ENCODE measurements around the gene DLG2.
"Not testable (repeated sequence)": the region's sequence is repeated elsewhere in the genome, so short reads cannot be mapped to it uniquely, and the experiment has no call there.

Gene DLG2

DNA sequence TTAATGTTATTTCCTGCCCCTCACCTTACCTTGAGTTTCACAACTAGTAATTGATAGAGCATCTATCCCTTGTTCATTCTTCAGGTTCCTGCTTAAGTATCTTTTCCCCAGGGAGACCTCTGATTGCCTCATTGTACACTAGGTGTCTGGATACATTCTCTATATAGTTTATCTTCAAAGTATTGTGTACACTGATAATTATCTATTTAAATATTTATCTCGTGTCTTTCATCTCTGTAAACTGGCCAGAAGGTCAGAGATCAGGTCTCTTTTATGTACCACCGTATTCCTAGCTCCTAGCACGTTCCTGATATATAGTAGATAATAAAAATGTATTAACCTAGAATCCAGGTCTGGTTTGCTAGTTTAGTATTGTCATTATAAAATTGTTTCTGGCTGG lies 7.6 kb upstream of the DLG2 start:
- DNase-seq = no peak

DNA sequence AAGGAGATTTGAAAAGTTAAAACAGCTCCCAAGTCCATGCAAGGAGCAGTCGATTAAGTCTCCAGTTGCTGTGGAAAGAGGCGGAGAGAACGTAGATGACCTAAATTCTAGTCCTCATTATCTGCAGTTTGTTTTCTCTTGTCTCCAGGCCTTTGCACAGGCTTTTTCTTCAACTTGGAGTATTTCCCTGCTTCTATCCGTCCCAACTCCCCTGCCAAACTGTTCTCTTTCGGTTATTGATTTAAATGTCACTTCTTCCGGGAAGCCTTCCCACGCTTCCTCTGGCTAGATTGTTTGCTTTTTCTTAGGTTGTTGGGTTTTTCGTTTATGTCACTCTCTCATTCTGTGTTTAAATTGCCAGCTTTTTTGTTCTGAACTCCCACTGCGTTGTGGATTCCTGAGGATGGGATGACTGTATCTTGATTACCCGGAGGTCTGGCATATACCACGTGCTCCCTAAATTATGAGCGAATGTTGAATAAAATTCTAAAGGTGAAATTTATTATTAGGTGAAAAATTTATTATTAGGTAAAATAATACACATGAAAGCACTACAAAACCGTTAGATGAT lies 1.7 kb upstream of the DLG2 start:
- no peak for DNase-seq

DNA sequence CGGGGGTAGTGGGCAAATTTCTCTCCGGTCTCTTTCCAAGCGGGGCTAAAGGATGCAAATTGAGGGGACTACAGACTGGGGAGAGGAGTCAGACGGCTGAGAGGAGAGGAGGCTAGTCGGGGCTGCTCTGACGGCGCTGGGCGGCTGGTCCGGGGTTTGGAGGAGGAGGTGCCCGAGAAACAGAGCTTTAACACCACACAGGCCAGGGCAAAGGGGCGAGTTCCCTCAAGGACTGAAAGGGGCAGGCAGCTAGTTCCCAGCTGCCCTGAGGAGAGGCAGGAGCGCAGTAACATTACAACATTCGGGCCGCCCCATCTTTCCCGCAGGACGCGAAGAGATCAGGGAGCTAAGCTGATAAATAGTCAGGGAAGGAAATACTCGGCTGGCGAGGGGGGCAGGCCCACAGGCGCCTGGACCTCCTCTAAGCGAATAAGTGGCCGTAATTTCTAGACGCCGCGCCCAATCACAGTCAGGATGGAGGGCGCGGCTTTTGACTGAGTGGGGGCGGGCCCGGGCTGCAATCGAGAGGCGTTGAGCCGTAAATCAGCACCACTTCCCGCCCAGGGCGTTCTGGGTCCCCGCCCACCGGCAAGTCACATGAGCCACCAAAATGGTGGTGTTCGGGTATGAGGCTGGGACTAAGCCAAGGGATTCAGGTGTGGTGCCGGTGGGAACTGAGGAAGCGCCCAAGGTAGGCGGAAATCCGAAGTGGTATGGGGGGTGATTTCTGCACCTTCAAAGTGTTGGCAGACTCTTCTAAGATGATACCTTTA lies 1.0 kb upstream of the DLG2 start, which contains the start of gene TMEM126B:
Gene TMEM126B, plus strand, starts transcription at position 596 of the 773 bp plus-strand sequence. Its CDS starts 15 bp downstream, at position 611.
- DNase-seq = peak; percentile 99

DNA sequence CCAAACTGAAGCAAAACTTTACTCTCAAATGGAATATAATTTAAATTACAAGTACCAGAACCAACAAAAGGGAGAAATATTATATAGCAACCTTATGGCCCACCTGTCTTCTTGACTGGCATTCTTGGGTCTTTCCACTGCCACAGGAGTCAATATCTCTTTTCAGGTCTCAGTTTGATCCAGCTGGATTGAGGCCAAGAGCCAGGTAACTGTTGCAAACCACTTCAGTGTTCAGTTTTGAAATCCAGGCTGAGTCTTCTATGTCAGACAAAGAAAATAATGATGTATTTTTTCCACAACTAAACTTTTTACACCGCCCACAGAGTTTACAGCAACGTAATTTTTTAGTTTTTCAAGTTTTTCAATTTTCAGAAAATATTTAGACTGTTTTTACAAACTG lies 648 bp downstream of the DLG2 start:
- no peak for DNase-seq

DNA sequence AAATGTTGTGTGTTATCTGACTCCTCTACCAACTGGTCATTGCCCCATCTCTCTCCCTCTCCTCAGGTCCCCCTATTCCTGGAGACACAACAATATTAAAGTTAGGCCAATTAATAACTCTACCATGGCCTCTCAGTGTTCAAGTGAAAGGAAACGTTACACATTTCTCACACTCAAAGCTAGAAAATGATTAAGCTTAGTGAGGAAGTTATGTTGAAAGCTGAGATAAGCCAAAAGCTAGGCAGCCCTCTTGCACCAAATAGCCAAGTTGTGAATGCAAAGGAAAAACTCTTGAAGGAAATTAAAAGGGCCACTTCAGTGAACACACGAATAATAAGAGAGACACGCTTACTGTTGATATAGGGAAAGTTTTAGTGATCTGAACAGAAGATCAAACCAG lies 6.9 kb downstream of the DLG2 start:
- DNase-seq = no peak

DNA sequence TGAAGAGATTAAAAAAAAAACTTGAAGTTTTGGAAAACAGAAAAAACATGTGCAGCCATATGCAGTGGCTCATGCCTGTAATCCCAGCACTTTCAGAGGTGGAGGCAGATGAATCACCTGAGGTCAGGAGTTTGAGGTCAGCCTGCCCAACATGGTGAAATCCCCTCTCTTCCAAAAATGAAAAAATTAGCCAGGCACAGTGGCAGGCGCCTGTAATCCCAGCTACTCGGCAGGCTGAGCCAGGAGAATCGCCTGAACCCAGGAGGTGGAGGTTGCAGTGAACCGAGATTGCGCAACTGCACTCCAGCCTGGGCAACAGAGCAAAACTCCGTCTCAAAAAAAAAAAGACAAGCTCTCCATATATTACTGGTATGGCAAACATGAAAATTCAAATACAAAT lies 7.6 kb downstream of the DLG2 start:
- DNase-seq = no peak

DNA sequence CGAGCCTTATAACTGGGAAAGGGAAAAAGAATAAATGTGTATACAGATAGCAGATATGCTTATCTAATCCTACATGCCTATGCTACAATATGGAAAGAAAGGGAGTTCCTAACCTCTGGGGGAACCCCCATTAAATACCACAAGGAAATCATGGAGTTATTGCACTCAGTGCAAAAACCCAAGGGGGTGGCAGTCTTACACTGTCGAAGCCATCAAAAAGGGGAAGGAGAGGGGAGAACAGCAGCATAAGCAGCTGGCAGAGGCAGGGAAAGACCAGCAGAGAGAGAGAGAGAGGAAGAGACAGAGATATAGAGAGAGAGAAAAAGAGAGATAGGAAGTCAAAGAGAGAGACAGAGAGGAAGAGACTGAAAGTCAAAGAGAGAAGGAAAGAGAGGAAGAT lies 15.5 kb downstream of the DLG2 start:
- DNase-seq = not testable (repeated sequence)

DNA sequence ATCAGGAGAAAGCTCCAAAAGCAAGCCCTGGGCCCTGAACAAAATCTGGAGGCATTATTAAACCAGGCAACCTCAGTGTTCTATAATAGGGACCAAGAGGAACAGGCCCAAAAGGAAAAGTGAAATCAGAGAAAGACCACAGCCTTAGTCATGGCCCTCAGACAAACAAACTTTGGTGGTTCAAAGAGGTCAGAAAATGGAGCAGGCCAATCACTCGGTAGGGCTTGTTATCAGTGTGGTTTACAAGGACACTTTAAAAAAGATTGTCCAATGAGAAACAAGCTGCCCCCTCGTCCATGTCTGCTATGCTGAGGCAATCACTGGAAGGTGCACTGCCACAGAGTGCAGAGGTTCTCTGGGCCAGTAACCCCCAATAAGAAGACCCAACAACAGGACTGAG lies 17.9 kb downstream of the DLG2 start:
- not testable (repeated sequence) for DNase-seq

DNA sequence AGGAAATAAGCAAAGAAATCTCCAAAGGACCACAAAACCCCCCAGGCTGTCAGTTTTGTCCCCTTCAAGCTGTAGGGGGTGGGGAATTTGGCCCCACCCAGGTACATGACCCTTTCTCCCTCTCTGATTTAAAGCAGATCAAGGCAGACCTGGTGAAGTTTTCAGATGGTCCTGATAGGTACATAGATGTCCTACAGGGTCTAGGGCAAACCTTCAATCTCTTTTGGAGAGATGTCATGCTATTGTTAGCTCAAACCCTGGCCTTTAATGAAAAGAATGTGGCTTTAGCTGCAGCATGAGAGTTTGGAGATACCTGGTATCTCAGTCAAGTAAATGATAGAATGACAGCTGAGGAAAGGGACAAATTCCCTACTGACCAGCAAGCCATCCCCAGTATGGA lies 18.5 kb downstream of the DLG2 start:
- not testable (repeated sequence) for DNase-seq

DNA sequence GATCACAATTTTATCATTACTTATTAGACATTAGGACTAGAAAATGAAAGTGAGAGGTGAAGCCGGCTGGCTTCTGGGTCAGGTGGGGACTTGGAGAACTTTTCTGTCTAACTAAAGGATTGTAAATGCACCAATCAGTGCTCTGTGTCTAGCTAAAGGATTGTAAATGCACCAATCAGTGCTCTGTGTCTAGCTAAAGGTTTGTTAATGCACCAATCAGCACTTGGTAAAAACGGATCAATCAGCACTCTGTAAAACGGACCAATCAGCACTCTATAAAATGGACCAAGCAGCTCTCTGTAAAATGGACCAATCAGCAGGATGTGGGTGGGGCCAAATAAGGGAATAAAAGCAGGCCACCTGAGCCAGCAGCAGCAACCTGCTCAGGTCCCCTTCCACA lies 20.9 kb downstream of the DLG2 start:
- DNase-seq = not testable (repeated sequence)

DNA sequence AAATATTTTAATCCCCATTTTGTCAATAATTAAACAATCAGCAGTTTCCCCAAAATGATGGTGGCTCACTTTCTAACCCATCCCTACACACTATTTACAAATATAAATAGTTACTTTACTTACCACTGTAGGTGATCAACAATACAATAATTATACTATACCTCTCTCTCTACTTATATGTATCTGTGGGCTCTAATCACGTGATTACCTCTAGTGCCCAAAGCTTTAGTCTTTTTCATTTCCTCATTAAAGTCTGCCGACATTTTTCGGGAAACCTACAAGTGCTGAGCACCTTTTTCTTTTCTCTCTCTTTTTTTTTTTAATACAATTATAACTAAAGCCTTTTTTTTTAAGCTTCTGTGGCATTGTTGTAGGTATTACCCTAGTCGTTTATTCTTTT lies 23.9 kb downstream of the DLG2 start:
- DNase-seq = no peak

DNA sequence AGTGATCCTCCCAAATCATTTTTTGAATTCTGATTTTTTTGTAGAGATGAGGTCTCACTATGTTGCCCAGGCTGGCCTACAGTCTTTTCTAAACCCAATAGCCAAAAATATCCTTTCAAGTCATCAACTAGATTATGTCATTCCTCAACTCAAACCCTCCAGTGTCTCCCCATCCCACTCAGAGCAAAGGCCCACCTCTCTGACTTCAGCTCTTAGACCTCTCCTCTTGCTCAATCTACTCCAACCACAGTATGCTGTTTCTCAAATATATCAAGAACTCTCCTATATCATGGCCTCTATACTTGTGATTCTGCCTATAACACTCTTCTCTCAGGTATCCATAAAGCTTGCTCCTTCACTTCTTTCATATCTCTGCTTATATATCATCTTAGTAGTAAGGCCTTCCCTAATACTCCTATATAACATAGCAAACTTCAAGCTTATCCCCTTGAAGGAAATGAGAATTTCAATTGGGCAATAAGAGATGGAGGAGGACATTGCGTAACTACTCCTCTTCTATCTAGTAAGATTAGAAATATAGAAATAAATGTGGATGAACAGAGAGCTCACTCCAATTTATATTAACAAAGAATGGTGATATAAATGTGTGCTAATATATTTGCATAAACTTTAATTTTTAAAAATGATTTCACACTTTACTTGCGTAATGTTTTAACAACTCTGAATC lies 24.5 kb downstream of the DLG2 start:
- peak; percentile 39 for DNase-seq

DNA sequence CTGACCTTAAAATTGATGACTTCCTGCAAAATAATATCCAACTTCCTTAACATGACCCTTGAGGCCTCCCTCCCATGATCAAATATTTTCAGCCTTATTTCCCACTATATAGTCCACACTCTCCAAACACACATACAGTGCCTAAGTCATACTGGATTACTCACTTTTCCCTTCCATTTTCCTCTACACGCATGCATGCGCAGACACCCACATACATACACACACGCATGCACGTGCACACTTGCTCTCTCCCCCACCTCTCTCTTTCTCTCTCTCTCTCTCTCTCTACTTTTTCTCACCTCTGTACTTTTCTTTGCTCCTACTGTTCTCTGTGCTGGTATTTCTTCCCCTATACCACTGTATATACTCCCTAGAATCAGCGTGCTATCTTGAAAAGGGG lies 28.1 kb downstream of the DLG2 start:
- DNase-seq = no peak

DNA sequence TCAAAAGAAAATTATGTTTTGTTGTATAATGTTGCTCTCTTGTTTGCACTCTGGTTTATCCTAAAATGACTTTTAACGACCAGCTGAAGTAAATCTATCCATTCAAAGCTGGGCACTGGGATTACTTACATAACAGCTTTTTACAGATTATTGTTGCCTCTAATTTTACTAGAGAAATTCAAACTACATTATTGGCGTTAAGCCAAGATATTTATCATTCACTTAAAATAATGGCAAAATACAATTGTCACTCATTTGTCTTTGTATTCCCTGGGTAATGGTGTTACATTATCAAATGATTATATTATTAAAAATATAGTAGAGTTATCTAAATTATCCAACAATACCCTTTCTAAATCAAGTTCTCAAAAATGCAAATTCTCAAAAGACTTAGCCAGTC lies 30.3 kb downstream of the DLG2 start:
- no peak for DNase-seq

DNA sequence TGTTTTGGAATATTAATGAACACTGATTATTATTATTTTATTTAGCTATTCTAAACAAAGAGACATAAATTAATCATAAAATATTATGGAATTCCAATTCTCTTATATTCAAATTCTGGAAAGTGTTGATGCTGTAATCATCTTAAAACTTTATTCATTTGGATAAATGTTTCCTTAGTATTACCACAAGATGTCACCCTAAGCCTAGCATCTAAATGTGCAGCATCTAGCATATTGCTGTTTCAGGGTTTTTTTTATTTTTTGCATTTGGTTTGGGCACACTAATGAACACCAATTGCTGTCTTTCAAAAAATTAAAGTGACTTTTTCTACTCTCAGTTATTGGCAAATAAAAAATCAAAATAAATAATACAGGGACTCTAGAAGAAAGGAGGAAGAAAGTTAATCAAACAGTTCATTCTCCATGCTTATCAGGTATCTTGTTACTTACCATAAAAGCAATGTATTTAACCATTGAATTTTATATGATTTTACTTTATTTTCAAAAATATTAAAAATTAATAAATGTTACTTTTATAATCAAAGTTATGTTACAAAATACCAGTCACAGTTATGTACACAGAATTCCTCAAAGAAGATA lies 31.8 kb downstream of the DLG2 start:
- peak; percentile 81 for DNase-seq

DNA sequence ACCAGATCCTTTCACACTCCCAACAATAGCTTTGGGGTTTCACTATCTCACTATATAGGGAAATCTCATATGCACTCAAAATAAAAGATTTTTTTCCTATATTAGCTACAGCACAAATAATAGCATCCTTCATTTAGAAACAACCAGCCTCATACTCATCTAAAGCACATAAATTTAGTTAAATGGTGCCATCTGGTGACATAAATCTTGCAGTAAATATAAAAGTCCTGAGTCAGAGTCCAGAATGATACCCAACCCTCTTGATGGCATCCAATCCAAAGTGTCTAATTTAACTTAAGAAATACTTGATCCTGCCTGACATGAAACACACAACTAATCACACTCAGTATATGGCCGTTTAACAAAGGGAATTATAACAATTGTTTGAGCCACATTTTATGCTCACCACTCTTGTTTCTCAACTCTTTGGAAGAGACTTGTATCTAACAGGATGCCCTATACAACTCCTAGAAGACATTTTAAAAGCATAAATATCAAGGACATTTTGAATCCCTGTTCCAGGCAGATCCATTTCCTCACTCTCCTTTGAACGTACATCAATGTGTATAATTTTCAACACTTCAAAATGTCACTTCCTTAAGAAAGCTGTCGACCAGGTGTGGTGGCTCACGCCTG lies 36.2 kb downstream of the DLG2 start:
- peak; percentile 52 for DNase-seq

DNA sequence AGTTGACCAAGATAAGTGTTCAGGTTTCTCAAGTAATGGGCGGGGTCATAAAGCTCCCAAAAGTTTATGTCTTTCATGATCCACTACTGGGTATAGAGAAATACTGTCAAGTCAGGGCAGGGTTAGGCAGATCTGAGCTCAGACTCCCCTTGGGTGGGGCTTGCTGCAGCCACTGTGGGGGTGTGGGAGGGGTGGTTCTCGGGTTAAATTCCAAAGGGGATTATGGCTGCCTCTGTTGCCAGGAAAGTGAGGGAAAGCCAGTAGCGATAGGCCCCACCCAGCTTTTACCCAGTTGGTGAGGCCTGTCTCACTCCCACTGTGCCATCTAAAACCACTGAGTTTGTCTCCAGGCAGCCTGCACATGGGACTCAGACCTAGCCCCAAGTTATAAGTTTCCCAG lies 37.8 kb downstream of the DLG2 start:
- no peak for DNase-seq

DNA sequence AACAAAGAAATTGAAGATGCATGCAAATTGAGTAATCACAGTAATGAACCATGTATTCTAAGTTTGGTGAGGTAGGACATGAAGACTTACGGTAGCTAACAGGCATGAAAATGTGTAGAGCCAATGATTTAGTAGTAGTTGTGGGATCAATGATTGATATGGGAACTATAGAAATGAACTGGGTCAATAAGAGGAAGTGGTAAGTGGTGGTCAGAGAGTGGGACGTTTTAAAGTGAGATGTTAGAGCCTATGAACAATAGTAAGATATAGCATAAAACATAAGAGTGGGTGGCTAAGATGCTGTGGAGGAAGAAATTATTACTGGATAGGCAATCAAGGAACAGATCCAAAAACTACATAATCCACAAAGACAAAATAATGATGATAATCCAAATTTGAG lies 45.0 kb downstream of the DLG2 start:
- DNase-seq = no peak

DNA sequence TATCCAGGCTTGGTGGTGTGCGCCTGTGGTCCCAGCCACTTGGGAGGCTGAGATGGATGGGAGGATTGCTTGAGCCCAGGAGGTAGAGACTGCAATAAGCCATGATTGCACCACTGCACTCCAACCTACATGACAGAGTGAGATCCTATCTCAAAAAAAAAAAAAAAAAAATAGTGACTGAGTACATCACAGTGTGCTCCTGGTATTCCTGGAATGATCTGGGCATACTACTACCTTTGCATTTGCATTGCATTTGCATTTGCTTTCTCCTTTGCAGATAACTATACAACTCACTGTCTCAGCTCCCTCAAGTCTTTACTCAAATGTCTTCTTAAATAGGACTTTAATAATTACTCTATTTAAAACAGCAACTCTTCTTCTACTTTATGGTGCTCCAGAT lies 51.8 kb downstream of the DLG2 start:
- DNase-seq = no peak

DNA sequence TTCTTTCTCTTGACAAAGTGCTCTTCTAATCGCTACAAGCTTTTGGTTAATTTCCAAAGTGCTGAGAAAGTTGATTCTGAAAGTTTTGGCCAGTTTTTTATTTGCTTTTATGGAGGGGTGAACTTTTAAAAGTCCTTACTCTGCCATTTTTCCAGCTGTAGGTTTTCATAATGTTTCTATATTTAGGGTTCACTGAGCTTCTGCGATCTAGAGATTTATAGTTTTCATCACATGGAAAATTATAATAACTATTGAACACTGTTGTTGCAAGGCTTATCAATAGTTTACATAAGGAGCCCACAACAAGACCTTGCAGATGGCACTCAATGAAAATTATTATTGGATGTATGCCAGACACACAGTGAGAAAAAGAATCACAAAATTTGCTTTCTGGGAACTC lies 55.1 kb downstream of the DLG2 start:
- no peak for DNase-seq

DNA sequence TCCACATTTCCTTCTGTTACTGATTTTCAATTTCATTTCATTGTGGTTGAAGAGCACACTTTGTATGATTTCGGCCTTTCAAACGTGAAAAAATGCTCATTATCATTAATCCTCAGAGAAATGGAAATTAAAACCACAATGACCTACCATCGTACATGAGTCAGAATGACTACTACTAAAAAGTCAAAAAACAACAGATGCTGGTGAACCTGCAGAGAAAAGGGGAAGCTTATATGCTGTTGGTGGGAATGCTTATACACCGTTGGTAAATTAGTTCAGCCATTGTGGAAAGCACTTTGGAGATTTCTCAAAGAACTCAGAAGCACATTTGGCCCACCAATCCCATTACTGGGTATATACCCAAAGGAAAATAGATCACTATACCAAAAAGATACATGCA lies 57.6 kb downstream of the DLG2 start:
- DNase-seq = no peak

DNA sequence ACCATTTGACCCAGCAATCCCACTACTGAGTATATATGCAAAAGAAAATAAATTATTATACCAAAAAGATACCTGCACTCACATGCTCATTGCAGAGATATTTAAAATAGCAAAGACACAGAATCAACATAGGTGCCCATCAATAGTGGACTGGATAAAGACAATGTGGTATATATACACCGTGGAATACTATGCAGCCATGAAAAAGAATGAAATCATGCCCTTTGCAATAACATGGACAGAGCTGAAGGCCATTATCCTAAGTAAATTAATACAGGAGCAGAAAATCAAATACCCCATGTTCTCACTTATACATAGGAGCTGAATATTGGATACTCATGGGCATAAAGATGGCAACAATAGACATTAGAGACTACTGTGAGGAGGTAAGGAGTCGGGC lies 68.7 kb downstream of the DLG2 start:
- DNase-seq = no peak

DNA sequence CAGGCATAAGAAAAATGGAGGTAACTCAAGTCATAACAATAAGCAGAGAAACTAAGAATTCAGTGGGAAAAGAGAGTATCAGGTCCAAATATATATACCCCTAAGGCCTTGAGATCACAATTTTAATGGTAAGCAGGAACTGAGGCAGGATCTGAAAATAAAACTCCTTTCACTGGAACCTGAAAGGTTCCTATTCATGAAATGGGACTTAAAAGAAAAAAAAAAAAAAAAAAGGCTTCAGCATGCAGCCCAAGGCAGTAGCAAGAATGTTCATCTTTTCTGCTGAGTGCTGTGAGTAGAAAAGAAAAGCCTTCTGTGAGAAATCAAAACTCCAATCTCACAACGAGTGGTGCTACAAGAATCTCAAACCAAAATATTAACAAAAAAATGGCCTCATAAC lies 75.3 kb downstream of the DLG2 start:
- DNase-seq = no peak

Measured in hematopoietic multipotent progenitor cell treated with erythropoietin and hydrocortisone succinate and interleukin-3 and kit ligand, for 6 days (in vitro differentiated cells).